Heart right ventricle (tissue), 16 donors: Measurements from ENCODE around the gene GPSM1. TPM values are rescaled to one million over a fixed set of nuclear protein-coding genes. Genes with fewer than 3 reads are reported as not detected.
A peak's percentile ranks its signal among the peaks of the same experiment; 100 is the strongest.

ENCODE experiments used
- ATAC-seq, 8 donors: fragments of 200-7000 bp; cut with Tn5 transposase; one replicate each; pipeline ENCODE4 v1.9.1; 2020; ENCODE audit warnings: mild to moderate bottlenecking in 8 of 8, moderate library complexity in 8 of 8, moderate number of reproducible peaks in 1 of 8
- DNase-seq, 2 donors: peaks; one replicate each; pipeline ENCODE4 v3.0.0-alpha.2; 2020
- H3K27ac ChIP-seq, 10 donors: fragments of 200-600 bp; sonication (generic) in 2 of 10; one replicate each; pipeline versions ENCODE4 v1.5.0 to v1.8.0; 2020 to 2022; ENCODE audit warnings: mild to moderate bottlenecking in 3 of 10
- H3K27me3 ChIP-seq, 7 donors: fragments of 200-600 bp; one replicate each; pipeline ENCODE4 v1.8.0; 2021 to 2022; ENCODE audit warnings: mild to moderate bottlenecking in 2 of 7
- H3K36me3 ChIP-seq, 9 donors: fragments of 200-600 bp; sonication (generic) in 1 of 9; one replicate each; pipeline versions ENCODE4 v1.5.0 to v1.8.0; 2020 to 2022; ENCODE audit warnings: mild to moderate bottlenecking in 2 of 9
- H3K4me1 ChIP-seq, 9 donors: fragments of 200-600 bp; sonication (generic) in 1 of 9; one replicate each; pipeline versions ENCODE4 v1.5.0 to v1.8.0; 2020 to 2022; ENCODE audit warnings: mild to moderate bottlenecking in 4 of 9
- H3K4me3 ChIP-seq, 10 donors: fragments of 200-600 bp; sonication (generic) in 2 of 10; one replicate each; pipeline versions ENCODE4 v1.5.0 to v1.8.0; 2020 to 2022; ENCODE audit warnings: mild to moderate bottlenecking in 7 of 10, moderate library complexity in 2 of 10
- H3K9me3 ChIP-seq, 11 donors: fragments of 200-600 bp in 10 of 11; sonication (generic) in 2 of 11; one replicate each; pipeline versions ENCODE4 v1.5.0 to v1.8.0; 2013 to 2022; ENCODE audit warnings: mild to moderate bottlenecking in 2 of 11, control low read depth in 1 of 11, moderate library complexity in 1 of 11
- CTCF ChIP-seq, 9 donors: fragments of 200-600 bp; sonication (generic) in 2 of 9; IDR thresholded peaks; one replicate each; pipeline versions ENCODE4 v1.5.0 to v1.8.0; 2021 to 2022; ENCODE audit warnings: antibody characterized with exemption in 9 of 9, mild to moderate bottlenecking in 5 of 9, moderate library complexity in 1 of 9
- WGBS, 2 donors: extraction: QIAGEN DNeasy Blood & Tissue Kit; methylation state at CpG; one replicate each; pipeline ENCODE4 v1.1.7; 2013; ENCODE audit warnings: inconsistent platforms in 1 of 2; 5-methylcytosine and 5-hydroxymethylcytosine counted together
- intact Hi-C, 10 donors: fragments of 100-400 bp; cut with DNase I; formaldehyde crosslinking; loops; one replicate each; pipeline versions ENCODE4 v1.11.1 to v1.14.2; 2022
- polyA plus RNA-seq, 2 donors: library from polyadenylated mRNA; stranded (reverse); fragments of 200-250 nt; gene quantifications; one replicate each; pipeline ENCODE4 v1.2.3, GENCODE V29; 2013
- total RNA-seq, 10 donors: library from RNA; stranded (reverse); fragmentation: NEBNext Ultra II Directional in 3 of 10; extraction: Animal tissue kit (Norgen Biotek cat#: 25700) in 3 of 10; gene quantifications; one replicate each; pipeline versions ENCODE4 v1.2.1 to v1.2.4, GENCODE V29; 2021 to 2023
- donor health status: Arrhythmogenic right ventricular cardiomyopathy.
- donor health status: ischemic (EF 13 %, LVEDD 7.1; RV severe dilation, severe dysfunction).
- donor health status: healthy with polysubstance abuse.
- donor health status: DM: no; HTN: yes; CAD: no.
- donor health status: DM: no; HTN: no; CAD: no.
- donor health status: ischemic (EF 25% LVEDD 6.9; RV normal size, moderate dysfunction).
- donor health status: ischemic (EF 25% LVEDD 5.7; RV mildly dilated, moderate dysfunction).
- donor health status: healthy.
- donor health status: DM: yes; HTN: yes; CAD: no.
- donor health status: Ischemic cardiomyopathy.
- donor health status: ischemic (EF 35%, LVEDD 5.7; RV mildly dilated, moderate dysfunction).
- donor health status: nonischemic (EF 11% LVEDD 7.7; RV severe dilation, severe dysfunction).
- donor health status: DM: yes; HTN: yes; CAD: no.
- donor health status: PGD.
- donor health status: ischemic (EF 29% LVEDD 5.4; RV normal size, mild dysfunction).
- donor health status: nonischemic (EF 23%, LVEDD 6.1; RV moderate dilation, normal function).

GPSM1 gene
- total and polyA plus RNA-seq, 12 donors, result 19.4 to 87.8 (median 25.8) TPM

GRCh38 chr9:136398286-136398685 is 70.9 kb downstream of the GPSM1 start:
- 94% methylated on average over 12 of the region's 12 CpGs for WGBS, 2 donors
- ATAC-seq (no peak), DNase-seq (no peak)
- Histone ChIP-seq H3K4me3 (peak overlapping the region in 1 of 10 donors; percentile 85), H3K9me3 (no peaks in the 10 kb centered on the region), H3K27ac (no peak overlapping the region), H3K27me3 (no peaks in the 10 kb centered on the region), H3K4me1 (peaks cover 13 to 24% (median 18%) of the 10 kb centered on the region in 9 donors), H3K36me3 (peaks cover 0 to 63% (median 33%) of the 10 kb centered on the region in 9 donors)
- no peak for TF ChIP-seq CTCF (IDR thresholded peaks at IDR 0.05)
- intact Hi-C loops, result loop anchor here in 1 of 10 donors (5.0 kb wide), 1 partner anchor 66 kb away; no protein-coding TSS in a partner anchor

- peak in 4 of 8 donors; percentile 2 to 9 (median 5) for ATAC-seq
- Histone ChIP-seq H3K27me3 (no peaks in the 10 kb centered on the region), H3K27ac (peak overlapping the region in 9 of 10 donors; percentile 20 to 84 (median 62)), H3K4me3 (peak overlapping the region; percentile 77 to 99 (median 94)), H3K9me3 (no peaks in the 10 kb centered on the region), H3K36me3 (peaks cover 0 to 63% (median 24%) of the 10 kb centered on the region in 9 donors), H3K4me1 (peaks cover 13 to 24% (median 18%) of the 10 kb centered on the region in 9 donors)
- intact Hi-C loops, result loop anchor here in 8 of 10 donors (1.0 to 10.0 kb wide), 10 partner anchors 35 to 87 kb away; no protein-coding TSS in a partner anchor
- 1 to 2% methylated on average over 59 to 67 of the region's 67 CpGs for WGBS, 2 donors
- no peak for DNase-seq
- TF ChIP-seq CTCF (IDR thresholded peaks at IDR 0.05), result no peak
These were observed 72.1 kb downstream of the GPSM1 start for GRCh38 chr9:136399176-136400037.

GRCh38 chr9:136400038-136400834 is 72.9 kb downstream of the GPSM1 start, which contains the start of gene SNAPC4:
TSS of gene SNAPC4 (minus strand) at chr9:136400170. CDS start at chr9:136398428, 1,742 bp downstream.
- intact Hi-C loops, result loop anchor here in 7 of 10 donors (1.0 to 10.0 kb wide), 9 partner anchors 35 to 88 kb away; no protein-coding TSS in a partner anchor
- peaks cover 0 to 63% (median 17%) of the 10 kb centered on the region in 9 donors for H3K36me3 ChIP-seq
- no peaks in the 10 kb centered on the region for H3K27me3 ChIP-seq
- H3K4me3 ChIP-seq, result peak within 1 kb of the TSS; percentile 77 to 99 (median 94)
- peak; percentile 90 to 99 (median 97) for TF ChIP-seq CTCF (IDR thresholded peaks at IDR 0.05)
- peaks cover 13 to 24% (median 18%) of the 10 kb centered on the region in 9 donors for H3K4me1 ChIP-seq
- peak within 1 kb of the TSS in 9 of 10 donors; percentile 20 to 84 (median 62) for H3K27ac ChIP-seq
- DNase-seq (peak; percentile 77 to 91), ATAC-seq (peak; percentile 89 to 95 (median 92))
- 6 to 9% methylated on average over 66 to 71 of the region's 71 CpGs for WGBS, 2 donors
- H3K9me3 ChIP-seq, result no peaks in the 10 kb centered on the region
